Measurements from ENCODE around the gene EXOC4.

EXOC4 gene

DNA sequence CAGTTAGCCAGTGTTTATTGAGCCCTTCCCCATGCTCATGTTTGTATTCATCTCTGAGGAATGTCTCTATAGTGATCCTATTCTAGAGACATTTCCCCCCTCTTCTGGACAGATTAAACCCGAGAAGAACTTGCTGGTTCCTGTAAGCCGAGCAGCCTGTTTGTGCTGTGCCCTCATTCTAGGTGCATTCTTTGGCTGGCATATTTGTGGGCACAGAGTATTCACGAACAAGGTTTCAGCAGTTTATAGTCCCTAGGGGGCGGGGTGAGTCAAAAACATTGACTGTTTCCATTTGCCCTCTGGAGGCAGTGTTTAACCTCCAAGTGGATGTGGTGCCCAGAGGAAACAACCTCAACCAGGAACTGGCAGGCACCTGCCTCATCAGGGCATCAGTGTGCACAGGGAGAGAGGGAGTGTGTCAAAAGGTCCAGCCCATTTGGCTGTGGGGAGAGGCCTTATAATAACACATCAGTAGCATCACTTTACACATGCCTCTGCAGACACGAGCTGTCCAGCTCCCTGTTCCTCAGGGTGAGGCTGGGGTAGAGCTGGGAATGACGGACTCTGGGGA, 600.9 kb downstream of the EXOC4 start:
- DNase-seq (ENCODE audit: low spot score): peak; percentile 59
- TF ChIP-seq, protein P1, sequence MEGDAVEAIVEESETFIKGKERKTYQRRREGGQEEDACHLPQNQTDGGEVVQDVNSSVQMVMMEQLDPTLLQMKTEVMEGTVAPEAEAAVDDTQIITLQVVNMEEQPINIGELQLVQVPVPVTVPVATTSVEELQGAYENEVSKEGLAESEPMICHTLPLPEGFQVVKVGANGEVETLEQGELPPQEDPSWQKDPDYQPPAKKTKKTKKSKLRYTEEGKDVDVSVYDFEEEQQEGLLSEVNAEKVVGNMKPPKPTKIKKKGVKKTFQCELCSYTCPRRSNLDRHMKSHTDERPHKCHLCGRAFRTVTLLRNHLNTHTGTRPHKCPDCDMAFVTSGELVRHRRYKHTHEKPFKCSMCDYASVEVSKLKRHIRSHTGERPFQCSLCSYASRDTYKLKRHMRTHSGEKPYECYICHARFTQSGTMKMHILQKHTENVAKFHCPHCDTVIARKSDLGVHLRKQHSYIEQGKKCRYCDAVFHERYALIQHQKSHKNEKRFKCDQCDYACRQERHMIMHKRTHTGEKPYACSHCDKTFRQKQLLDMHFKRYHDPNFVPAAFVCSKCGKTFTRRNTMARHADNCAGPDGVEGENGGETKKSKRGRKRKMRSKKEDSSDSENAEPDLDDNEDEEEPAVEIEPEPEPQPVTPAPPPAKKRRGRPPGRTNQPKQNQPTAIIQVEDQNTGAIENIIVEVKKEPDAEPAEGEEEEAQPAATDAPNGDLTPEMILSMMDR (conservative IDR thresholded peaks at IDR 0.05; ENCODE audit: low read depth): peak; percentile 40; the same call in 1 of the 2 replicates
- POLR2A ChIA-PET (ENCODE audit: low non-redundant PET): no interaction called here
- CTCF ChIA-PET: interaction anchor here (0.6 to 0.8 kb wide), 3 partner anchors 552 to 664 kb away, joined by 3 to 5 read pairs (median 4); no protein-coding TSS in a partner anchor
- H3K27ac ChIP-seq: peak overlapping the region; percentile 43; the same call in 1 of the 2 replicates

DNA sequence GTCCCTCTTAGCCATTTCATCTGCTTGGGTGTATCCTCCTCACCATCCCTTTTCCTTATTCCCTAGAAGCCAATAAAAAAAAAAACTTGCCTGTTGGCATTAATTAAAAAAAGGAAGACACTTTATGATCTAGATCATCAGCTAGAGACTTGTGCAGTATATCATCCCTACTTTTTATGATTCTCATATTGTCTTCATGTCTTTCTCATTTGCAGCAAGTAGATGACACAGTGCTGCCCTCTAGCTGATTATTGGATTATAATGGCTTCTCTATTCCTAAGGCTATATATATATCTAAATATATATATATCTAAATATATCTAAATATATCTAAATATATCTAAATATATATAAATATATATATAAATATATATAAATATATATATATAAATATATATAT, 601.9 kb downstream of the EXOC4 start:
- CTCF ChIA-PET: interaction anchor here (0.7 kb wide), 1 partner anchor 767 kb away, joined by 5 read pairs; no protein-coding TSS in a partner anchor
- POLR2A ChIA-PET (ENCODE audit: low non-redundant PET): no interaction called here
- peak; percentile 2 for DNase-seq (ENCODE audit: low spot score)
- TF ChIP-seq, protein P1 (conservative IDR thresholded peaks at IDR 0.05; ENCODE audit: low read depth): 0 out of 2 replicates have a peak, but pooled peaks have one; percentile 14
- H3K27ac ChIP-seq: no peak overlapping the region

DNA sequence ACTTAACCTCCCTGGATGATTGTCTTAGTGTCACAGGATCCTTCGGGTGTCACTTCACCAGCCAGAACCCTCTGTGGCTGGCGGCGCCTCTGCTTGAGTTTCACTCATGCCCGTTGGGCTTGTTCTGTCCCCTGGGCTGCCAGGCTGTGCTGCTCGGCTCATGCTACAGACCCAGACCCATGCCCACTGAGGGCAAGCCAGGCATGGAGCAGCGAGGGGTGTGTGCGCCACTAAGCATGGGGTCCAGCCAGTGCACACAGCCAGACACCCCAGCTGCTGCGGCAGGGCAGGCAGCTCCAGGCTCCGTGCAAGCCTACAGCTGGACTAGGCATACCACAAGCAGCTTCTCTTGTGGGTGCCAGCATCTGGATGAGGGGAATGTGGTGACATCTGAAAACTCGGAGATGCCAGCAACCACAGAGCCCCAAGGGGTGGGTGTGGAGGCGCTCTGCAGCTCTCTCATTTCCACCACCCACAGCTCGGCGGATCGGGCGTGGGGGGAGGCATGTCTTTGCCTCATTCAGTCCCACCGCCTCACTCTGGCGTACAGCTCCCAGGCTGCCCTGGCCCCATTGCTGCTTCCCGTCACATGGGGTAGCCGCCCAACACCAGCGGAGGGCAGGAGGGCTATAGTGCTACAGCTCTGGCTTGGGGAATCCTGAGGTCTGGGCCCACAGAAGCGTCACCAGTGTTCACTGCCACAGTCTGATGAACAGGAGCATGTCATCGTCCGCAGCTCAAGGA, 604.7 kb downstream of the EXOC4 start:
- TF ChIP-seq, protein P1 (conservative IDR thresholded peaks at IDR 0.05; ENCODE audit: low read depth): no peak
- ChIA-PET CTCF (interaction anchor here (0.7 kb wide), 1 partner anchor 137 kb away, joined by 4 read pairs; no protein-coding TSS in a partner anchor), POLR2A (ENCODE audit: low non-redundant PET) (no interaction called here)
- DNase-seq (ENCODE audit: low spot score): no peak
- H3K27ac ChIP-seq: no peak overlapping the region

- POLR2A ChIA-PET (ENCODE audit: low non-redundant PET): no interaction called here
- DNase-seq (ENCODE audit: low spot score): no peak
- CTCF ChIA-PET: interaction anchor here (0.7 kb wide), 1 partner anchor 138 kb away, joined by 4 read pairs; no protein-coding TSS in a partner anchor
- TF ChIP-seq, protein P1 (conservative IDR thresholded peaks at IDR 0.05; ENCODE audit: low read depth): no peak
- H3K27ac ChIP-seq: no peak overlapping the region
Measured at GRCh38 chr7:133858311-133858710, 605.4 kb downstream of the EXOC4 start.

DNA sequence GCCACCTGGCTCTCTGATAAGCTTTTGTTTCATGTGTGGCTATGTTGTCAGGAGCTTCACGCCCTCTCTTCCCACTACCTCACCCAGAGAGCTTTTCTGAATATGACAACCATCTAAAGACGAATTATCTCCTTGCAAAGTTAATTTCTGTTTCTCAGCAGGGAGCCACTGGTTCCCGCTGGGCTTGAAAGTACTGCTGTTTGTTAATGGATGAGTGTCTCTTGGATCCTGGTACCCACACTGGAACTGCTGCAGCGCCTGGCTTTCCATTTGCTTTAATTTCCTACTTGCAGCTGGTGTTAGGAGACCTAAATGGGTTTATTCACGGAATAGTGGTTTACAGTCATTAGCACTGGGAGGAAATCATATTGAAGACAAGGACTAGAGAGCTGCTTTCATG, 606.4 kb downstream of the EXOC4 start:
- POLR2A ChIA-PET (ENCODE audit: low non-redundant PET): no interaction called here
- DNase-seq (ENCODE audit: low spot score): no peak
- TF ChIP-seq, protein P1 (conservative IDR thresholded peaks at IDR 0.05; ENCODE audit: low read depth): no peak
- no peak overlapping the region for H3K27ac ChIP-seq
- CTCF ChIA-PET: no interaction called here

GRCh38 chr7:133859871-133860450, 607.1 kb downstream of the EXOC4 start:
- CTCF ChIA-PET: no interaction called here
- TF ChIP-seq, protein P1 (conservative IDR thresholded peaks at IDR 0.05; ENCODE audit: low read depth): no peak
- H3K27ac ChIP-seq: no peak overlapping the region
- POLR2A ChIA-PET (ENCODE audit: low non-redundant PET): no interaction called here
- DNase-seq (ENCODE audit: low spot score): no peak

Measured in RWPE1 (cell line).